MV-4-11 (cell line): ENCODE results near the gene TAF6.

Experiments used
- DNase-seq: peaks from one replicate; lab custom pipeline; 2025; lab: John Stamatoyannopoulos, UW

Gene TAF6

GRCh38 chr7:100120733-100121036 is 1.5 kb upstream of the TAF6 start:
- DNase-seq: no peak

GRCh38 chr7:100119970-100120732 is 993 bp upstream of the TAF6 start:
- peak; percentile 39 for DNase-seq

- DNase-seq: no peak
Observed at GRCh38 chr7:100118388-100119071, 628 bp downstream of the TAF6 start.

- DNase-seq: no peak
Observed at GRCh38 chr7:100115026-100115425, 4.1 kb downstream of the TAF6 start.

GRCh38 chr7:100111914-100112313 is 7.2 kb downstream of the TAF6 start:
- no peak for DNase-seq

- no peak for DNase-seq
Observed at GRCh38 chr7:100111156-100111555, 8.0 kb downstream of the TAF6 start.

- no peak for DNase-seq
Observed at GRCh38 chr7:100109521-100110163, 9.5 kb downstream of the TAF6 start.

GRCh38 chr7:100107890-100108289 is 11.3 kb downstream of the TAF6 start:
- no peak for DNase-seq

- no peak for DNase-seq
Observed at GRCh38 chr7:100107125-100107737, 11.9 kb downstream of the TAF6 start.

GRCh38 chr7:100106633-100107032 is 12.5 kb downstream of the TAF6 start:
- no peak for DNase-seq

- no peak for DNase-seq
Observed at GRCh38 chr7:100105534-100105933, 13.6 kb downstream of the TAF6 start.

GRCh38 chr7:100102950-100103840 is 16.0 kb downstream of the TAF6 start:
- no peak for DNase-seq

- DNase-seq: peak; percentile 97
Observed at GRCh38 chr7:100101016-100101862, 17.9 kb downstream of the TAF6 start, which contains the start of the genes AP4M1 and MCM7. Gene AP4M1, plus strand, starts transcription at chr7:100101643. Its CDS starts 72 bp downstream, at chr7:100101715. Gene MCM7, minus strand, starts transcription at chr7:100101397. Its CDS starts 103 bp downstream, at chr7:100101294.

- DNase-seq: peak; percentile 86
Observed at GRCh38 chr7:100100420-100101015, 18.6 kb downstream of the TAF6 start.

- peak; percentile 20 for DNase-seq
Observed at GRCh38 chr7:100099452-100099851, 19.7 kb downstream of the TAF6 start.

- DNase-seq: no peak
Observed at GRCh38 chr7:100098913-100099312, 20.2 kb downstream of the TAF6 start.

- no peak for DNase-seq
Observed at GRCh38 chr7:100095704-100096103, 23.5 kb downstream of the TAF6 start.

GRCh38 chr7:100095289-100095688 is 23.9 kb downstream of the TAF6 start:
- DNase-seq: no peak

- no peak for DNase-seq
Observed at GRCh38 chr7:100093925-100094486, 25.2 kb downstream of the TAF6 start.

- DNase-seq: no peak
Observed at GRCh38 chr7:100093498-100093897, 25.7 kb downstream of the TAF6 start.
